GM21786 (cell line): Measurements from ENCODE around the gene COPS4.
"Not testable (repeated sequence)": the region's sequence is repeated elsewhere in the genome, so short reads cannot be mapped to it uniquely, and the experiment has no call there.

Experiments
- ATAC-seq: cut with Tn5 transposase; IDR thresholded peaks from one replicate; pipeline ENCODE4 v1.9.1; 2021; ENCODE audit not compliant: unreplicated experiment

Gene COPS4

DNA sequence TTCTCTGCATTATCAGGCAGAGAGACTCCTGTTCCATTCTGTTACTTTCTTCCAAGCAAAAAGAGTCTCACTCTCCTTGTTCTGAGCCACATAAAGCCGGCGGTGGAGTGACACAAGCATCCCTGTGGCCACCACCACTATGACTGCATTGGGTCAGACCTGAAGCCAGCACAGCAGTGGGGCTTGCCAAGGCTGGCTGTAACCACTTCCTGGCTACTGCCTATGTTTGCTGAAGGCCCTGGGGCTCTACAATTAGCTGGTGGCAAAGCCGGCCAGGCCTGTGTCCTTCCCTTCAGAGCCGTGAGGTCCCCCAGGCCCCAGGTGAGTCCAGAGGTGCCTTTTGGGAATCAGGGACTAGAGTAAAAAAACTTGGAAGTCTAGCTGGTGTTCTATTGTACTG, 47.8 kb downstream of the COPS4 start:
- no peak for ATAC-seq

DNA sequence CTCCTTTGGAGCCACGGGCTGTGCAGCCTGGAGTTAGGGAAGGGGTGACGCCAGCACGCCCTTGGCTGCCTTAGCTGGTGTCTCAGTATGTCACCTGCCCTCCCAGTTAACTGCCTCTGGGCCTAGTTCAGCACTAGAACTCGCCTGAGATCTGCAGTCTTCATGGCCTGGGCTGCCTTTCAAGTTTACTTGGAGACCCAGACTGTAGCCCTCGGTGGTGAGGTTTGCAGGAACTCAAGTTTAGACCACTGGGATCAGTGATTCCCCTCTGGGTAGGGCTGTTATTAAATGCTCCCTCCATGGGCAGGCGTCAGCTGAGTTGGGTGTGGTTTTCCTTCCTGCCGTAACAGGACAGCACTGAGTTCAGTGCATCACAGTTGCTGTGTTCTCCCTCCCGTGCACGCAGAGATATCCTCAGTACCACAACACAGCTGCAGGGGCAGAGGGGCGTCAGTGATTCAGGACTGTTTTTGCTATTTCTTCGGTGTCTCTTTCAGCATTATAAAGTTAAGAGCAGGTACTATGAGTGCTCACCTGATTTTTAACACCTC, 49.0 kb downstream of the COPS4 start:
- peak; percentile 61 for ATAC-seq

DNA sequence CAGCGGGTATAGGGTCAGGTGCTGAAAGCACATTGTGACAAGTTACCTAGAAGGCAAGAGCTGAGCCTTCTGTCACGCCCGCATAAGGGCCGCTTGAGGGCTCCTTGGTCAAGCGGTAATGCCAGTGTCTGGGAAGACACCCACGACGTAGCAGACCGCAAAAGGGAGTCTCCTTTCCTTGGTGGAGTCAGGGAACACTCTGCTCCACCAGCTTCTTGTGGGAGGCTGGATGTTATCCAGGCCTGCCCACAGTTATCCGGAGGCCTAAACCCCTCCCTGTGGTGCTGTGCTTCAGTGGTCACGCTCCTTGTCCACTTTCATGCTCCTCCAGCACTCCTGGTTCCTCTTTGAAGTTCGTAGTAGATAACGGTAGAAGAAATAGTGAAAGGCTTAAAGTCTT, 50.0 kb downstream of the COPS4 start:
- not testable (repeated sequence) for ATAC-seq

DNA sequence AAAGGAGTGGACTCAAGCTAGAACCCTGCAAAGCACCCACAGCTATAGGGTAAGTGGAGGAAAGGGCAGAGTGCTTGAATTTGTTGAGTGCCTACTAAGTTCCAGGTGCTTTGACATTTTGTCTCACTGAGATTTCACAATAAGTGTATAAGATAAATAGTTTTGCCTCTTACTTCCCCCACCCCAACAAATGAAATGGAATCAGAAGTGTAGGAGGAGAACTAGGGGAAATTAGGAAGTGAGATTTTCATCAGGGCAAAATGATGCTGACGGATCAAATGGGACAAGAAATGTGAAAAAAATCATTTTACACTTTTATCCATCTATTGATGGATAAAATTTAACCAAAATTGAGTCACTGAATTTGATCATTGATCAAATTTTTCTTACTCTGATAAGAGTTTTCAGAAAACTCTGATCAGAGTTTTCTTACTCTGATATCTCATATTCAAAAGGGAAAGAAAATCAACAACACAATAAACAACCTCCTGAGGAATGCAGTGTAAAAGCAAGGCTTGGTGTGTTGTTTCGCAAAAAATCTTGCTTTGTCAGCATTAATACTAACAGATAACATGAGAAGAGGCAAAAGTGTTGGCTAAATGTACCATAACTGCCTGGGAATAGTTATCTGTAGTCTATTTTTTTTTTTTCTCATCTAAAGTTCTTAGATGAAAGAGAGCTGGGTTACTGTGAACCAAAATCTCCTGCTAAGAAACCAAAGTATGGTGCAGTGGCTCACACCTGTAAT, 54.6 kb downstream of the COPS4 start:
- ATAC-seq = no peak

DNA sequence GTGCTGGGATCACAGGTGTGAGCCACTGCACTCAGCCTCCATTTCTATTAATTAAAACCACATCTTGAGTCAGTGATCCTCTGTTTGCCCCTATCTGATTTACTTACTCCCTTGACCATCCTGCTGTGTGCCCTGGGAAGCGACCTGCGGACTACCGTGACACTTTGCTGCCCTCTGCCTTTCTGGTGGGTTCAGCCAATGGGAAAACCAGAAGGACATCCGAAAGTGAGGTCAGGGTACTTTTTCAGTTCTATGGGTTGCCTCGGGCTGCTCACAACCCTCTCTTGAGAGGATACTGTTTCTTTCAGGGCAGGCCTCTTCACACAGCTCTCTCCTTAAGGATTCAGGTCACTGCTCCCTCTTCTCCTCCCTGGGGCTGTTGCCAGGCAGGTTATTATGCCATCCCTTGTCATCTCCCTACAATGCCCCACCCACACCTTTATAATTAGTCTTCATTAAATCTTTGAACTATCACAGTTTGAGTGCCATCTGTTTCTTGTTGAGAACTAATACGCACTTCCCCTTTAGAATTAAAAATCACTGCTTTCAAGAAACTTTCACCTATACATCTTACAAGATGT, 58.2 kb downstream of the COPS4 start:
- no peak for ATAC-seq

DNA sequence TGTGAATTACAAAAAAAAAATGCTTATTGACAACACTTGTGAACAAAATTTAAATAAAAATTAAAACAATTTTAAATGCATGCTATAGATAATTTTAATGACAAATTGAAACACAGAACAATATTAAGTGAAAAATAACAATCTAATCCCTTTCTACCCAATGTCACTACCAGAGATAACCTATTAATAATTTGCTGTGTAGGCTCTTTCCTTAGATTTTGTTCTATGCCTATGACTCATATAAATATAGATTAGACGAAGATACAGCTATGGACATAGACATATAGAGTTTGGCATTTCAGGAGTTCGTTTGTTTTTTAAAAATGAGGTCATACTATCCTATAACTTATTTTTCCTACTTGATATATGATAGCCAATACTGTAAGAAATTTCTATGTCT, 61.4 kb downstream of the COPS4 start:
- ATAC-seq = no peak

DNA sequence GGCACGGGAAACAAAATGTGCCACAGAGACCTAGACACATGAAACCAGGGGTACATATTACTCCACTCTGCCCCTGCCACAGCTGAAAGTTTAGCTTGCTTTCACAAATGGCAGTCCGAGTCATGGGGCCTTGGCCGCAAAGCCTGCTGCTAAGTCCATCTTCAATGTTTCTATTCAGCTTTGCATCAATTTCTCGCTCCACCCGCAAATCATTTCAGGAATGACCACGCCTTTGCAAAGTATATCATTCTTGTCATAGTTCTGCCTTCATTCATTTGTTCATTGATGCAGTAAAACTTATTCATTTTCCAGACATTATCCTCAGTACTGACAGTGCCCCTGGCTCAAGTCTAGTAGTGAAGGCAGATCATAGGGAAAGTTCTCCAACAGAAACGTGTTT, 70.0 kb downstream of the COPS4 start:
- ATAC-seq = no peak

DNA sequence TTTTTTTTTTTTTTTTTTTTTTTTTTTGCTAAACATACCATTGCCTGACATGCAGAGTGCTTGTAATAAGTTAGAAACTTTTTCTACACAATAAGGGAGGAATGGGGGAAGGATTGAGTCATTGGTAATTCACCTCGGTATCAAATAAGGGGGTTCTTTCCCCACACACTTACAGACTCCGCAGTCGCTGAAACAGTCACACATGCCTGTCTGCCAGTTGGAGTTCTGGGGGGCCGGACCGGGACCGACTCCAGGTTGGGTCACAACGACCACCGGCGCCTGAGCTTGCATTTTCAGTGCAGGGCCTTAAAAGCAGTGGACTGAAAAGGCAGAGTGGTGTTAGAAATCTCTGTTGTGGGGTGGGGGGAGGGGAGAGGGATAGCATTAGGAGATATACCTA, 72.6 kb downstream of the COPS4 start:
- ATAC-seq = no peak

DNA sequence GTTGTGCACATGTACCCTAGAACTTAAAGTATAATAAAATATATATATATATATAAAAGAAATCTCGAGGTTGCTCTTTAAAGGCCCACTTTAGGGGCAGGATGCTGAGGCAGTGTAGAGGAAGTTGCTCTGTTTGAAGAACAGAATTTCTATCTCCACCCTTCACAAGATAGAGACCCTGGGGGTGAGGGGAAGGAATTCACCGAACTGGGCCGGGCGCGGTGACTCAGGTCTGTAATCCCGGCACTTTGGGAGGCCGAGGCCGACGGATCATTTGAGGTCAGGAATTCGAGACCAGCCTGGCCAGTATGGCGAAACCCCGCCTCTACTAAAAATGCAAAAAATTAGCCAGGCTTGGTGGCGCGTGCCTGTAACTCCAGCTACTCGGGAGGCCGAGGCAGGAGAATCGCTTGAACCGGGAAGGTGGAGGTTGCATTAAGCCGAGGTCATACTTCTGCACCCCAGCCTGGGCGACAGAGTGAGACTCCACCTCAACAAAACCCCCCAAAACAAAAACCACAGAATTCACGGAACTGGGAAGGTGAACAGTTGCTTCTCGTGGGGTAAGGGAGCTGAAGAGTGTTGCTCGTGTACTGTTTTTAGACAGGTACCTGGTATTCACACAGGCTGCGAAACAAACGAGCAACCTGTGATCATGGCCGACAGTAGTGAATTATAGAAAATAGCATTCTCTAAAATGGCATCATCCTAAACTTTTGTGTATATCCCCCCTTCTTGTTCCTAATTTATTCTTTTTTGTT, 73.3 kb downstream of the COPS4 start:
- no peak for ATAC-seq

DNA sequence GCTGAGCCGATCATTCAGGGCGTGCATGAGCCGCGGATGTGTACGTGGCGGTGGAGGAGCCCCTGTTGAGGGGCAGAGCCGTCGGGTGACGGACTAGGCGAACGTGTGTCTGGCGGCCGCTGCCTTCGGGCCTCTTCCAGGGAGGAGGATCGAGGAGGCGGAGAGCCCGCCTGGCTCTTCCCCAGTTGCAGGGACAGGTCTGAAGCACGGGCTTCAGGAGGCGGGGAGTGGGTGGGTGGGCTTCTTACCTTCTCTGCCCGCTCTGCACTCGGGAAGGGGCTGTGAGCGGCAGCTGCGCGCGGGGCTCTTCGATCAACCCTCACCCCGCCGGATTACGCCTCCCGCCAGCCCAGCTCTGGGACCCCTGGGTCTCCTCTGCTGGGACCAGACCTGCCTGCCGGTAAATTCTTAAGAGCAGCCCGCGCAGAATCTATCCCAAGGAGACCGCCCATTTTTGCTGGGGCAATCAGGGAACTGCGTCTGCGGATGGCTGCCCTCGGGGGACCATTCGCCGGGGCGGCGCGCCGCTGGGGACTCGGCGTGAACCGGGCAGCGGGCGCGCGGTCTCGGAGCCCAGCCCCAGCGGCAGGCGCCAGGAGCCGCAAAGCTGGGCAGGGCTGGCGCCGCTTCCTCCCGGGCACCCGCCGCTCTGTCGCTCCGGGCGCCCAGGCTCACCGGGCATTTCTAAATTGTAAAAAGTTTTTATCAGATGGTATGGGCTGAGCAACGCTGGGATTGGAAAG, 74.7 kb downstream of the COPS4 start:
- ATAC-seq = no peak

DNA sequence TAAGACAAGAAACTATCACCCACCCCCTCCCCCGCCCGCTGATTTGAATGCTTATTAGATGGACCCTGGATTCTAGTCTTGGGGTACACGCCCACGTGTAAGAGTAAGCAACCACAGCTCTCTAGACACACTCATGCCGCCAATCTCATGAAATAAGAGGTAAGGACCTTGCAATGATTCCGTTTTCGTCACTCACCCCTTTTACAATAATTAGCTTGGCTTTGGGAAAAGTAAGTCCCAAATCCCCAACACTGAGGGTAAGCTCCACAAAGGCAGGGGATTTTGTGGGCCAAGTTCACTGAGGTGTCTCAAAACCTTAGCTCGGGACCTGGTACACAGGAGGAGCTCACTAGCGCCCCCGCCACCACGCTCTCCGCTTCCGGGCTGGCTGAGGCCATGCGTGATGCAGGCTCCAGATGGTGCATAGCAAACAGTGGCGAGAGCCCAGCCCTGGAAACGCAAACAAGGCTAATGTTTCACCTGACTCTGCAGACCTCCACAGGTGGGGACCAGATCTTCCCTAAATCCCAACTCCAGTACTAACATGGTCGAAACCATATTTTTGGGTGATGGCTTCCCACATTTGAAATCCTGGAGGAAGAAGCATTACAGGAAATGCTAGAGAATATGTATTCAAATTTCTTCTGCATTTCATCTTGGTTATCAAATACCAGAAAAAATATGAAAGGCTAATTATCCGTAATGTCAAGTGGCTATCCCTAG, 75.4 kb downstream of the COPS4 start:
- ATAC-seq = peak; percentile 50

DNA sequence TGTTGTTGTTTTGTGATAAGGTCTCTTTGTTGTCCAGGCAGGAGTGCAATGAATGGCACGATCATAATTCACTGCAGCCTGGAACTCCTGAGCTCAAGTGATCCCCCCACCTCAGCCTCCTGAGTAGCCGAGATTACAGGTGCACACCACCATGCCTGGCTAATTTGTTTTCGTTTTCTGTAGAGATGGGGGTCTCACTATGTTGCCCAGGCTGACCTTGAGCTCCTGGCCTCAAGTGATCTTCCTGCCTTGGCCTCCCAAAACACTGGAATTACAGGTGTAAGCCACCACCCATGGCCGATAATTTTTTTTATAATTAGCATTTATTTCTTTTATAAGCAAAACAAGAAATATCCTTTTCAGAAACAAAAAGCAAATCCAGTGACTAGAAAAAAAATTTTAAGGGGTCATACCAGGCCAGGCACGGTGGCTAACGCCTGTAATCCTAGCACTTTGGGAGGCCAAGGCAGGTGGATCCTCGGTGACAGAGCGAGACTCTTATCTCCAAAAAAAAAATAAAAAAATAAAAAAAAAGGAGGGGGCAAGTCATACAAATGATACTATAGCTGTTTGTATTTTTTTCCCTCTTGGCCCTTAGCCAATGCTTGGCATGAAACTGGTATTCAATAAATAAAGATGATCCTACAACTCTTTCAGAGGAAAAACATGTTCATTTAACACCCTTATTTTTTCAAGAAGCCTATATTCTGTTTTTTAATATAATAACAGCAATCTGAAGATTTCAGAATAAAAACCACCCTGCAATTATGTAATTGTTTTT, 76.2 kb downstream of the COPS4 start:
- no peak for ATAC-seq

DNA sequence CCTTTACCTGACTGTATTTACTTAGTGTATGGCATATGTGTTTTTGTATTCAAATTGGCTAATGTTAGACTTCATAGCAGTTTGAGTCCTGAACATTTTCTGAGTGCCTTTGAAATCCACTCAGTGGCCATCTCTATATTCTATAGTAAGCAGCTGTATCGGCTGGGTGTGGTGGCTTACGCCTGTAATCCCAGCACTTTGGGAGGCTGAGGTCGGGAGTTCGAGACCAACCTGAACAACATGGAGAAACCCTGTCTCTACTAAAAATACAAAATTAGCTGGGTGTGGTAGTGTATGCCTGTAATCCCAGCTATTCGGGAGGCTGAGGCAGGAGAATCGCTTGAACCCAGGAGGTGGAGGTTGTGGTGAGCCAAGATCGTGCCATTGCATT, 76.8 kb downstream of the COPS4 start:
- ATAC-seq = not testable (repeated sequence)

DNA sequence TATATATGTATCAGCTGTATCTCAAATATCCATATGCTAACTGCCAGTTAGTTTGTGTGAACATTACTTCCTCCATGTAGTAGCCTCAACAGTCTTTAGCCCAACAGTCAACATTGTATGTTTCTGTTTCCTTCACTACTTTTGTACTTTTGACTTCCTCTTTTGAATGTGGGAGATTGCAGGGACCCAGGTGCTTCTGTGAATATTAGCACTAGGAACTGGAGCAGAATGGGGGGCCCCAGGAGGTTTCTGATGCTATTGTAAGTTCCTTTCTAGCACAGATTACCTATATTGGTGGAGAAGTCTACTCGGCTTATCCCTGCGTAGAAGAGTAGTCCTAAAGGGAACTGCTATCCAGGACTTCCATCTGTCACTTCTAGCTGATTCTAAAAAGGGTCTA, 77.2 kb downstream of the COPS4 start:
- peak; percentile 36 for ATAC-seq

DNA sequence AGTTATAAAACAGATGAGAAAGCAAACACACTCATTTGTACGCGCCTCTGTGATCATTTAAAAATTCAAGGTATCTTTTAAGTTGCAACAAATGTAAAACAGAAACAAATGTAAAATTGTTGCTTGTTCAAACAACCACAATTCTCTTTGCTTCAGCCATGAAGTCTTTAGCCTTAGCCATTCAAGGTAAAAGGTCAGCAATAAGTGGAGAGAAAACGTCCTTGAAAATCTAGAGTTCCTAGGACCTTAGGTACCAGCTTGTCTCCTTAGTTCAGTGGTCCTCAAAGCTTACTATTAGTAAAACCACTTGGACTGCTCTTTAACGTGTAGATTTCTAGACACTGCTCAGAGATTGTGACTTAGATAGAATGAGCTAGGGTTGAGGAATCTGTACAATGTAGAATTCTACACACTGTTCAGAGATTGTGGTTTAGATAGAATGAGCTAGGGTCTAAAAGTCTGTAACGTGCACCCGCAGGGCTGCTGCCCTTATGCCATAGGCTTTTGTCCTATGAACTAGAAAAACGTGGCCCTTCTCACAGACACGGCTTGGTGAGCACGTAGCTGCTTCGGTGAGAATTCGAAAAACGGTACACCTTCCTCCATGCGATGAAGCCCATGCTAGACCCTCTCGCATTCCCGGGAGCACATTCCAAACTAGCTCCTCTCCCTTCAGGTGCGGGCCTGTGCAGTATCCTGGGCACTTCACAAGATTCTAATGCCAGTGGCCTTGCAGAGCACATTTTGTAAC, 77.9 kb downstream of the COPS4 start:
- no peak for ATAC-seq

DNA sequence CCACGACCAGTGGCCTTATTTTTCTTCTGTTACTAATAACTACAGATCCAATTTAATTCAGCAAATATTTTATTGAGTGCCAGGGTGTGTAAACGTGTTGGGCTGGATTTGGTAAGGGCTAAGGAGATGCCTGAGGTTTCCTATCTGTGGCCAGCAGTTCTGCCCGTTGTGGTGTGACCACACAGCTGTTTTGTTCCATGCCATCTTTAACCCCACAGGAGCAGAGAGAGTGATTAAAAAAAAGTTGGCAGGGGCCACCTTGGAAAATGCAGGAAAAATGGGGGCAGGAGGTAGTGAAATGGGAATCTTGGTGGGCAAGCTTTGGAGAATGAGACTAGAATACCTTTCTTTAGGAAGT, 78.4 kb downstream of the COPS4 start:
- no peak for ATAC-seq

DNA sequence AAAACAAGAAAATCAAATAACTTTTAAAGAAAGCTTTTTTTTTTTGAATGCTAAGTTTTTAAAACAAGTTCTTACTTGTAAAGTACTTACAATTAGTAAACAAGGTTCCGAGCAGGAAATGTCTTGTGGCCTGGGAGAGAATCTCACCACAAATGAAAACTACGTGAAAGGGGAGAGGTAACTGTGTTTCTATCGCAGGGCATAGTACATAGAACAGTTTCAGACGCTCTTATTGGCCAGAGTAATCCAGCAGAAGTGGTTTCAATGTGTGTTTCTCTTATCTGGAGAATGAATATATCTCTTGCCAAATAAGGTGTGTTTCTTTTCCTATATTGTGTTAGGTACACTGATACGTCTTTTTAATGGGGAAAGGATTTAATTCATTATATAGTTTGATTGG, 79.6 kb downstream of the COPS4 start, which contains the start of gene PLAC8:
Gene PLAC8, minus strand, starts transcription at position 154 of the 400 bp plus-strand sequence. CDS start 6,808 bp downstream, outside the sequence.
- ATAC-seq = peak; percentile 57

DNA sequence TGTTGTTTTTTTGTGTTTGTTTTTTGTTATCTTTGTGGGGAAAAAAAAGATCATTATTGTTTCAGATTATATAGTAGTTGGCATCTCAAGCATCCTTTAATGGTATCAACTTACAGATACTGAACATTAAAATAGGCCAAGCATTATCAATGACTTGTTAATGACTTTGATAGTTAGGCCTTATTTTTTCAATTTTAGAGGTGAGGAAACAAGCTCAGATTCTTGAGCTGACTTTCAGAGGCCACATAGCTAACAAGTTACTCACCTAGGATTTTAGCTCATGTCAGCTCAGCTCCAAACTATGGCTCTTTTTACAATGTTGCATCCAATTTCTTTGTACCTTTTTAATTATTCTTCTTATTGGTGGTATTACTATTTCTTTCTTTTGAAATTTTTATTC, 80.0 kb downstream of the COPS4 start:
- no peak for ATAC-seq

DNA sequence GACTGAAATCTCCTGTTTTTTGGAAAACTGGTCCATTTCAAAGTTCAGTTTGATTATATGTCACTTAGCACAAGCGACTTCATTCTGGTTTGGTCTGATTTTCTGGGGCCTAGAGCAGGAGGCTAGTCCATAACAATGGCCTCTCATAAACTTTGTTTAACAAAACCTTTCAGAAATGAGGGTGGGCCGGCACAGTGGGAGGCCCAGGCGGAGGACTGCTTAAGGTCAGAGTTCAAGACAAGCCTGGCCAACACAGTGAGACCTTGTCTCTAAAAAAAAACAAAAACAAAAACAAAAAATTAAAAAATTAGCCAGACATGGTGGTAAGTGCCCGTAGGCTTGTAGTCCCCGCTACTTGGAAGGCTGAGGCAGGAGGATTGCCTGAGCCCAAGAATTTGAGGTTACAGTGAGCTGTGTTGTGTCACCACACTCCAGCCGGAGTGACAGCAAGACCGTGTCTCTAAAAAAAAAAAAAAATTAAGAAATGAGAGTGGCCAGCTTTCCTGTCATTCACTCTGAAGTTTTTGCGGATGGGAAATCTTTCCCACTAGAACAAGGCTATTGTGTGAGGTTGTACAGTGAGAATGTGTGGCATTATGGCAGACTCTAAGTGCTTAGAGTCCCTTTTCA, 80.8 kb downstream of the COPS4 start:
- no peak for ATAC-seq
